GM12865 (cell line): ENCODE results near the gene PTPN22.

Experiments
- DNase-seq: peaks from one replicate; pipeline ENCODE4 v3.0.0; 2010; ENCODE audit warnings: low read depth
- H3K4me3 ChIP-seq: 2 replicates; pipeline ENCODE4 v1.5.1; 2011; ENCODE audit warnings: mild to moderate bottlenecking, low read depth, low read length, control low read depth
- CTCF ChIP-seq: IDR thresholded peaks from 2 replicates; pipeline ENCODE4 v1.5.1; 2011; ENCODE audit warnings: low read length, control low read depth, low read depth, inconsistent platforms; ENCODE audit not compliant: insufficient read depth; ENCODE audit errors: missing control alignments

The PTPN22 gene

DNA sequence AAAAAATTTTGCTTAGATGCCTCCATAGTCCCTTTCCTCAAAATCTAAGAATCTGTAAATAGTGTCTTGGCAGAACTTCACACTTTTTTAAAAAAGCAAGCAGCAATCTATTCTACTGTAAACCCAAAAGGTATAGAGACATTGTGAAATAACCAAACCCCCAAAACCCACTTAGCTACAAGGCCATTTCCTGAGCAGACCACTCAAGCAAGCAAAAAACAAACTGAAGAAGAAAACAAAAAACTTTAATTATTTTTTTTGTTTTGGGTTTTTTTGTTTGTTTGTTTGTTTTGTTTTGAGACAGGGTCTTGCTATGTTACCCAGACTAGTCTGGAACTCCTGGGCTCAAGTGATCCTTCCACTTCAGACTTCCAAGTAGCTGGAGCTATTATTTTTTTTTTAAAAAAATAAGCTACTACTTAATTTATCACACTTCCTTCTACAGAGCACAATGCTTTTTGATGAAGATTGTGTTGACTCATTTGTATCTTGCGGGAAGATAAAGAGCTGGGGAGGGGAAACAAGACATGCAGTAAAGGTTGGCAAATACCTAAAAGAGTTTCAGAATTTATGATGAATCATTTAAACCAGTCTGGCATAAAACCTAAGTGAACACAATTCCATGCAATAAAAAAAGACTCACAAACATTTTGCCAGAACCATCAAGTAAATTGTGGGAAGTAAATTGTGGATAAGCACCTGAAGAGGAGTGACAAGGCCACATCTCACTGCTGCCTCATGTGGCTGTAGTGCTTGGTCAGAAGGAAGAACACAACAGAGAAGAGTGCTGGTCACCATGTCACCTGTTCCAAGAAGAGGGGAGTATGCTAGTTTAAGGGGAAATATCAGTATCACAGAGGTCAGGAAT, 2.7 kb upstream of the PTPN22 start:
- peak overlapping the region; percentile 22; the same call in 1 of the 2 replicates for H3K4me3 ChIP-seq
- DNase-seq = peak; percentile 76
- TF ChIP-seq CTCF = peak; percentile 60

- no peak for TF ChIP-seq CTCF
- H3K4me3 ChIP-seq = peak overlapping the region; percentile 94
- DNase-seq = peak; percentile 44
Observed at GRCh38 chr1:113872219-113872935, 865 bp upstream of the PTPN22 start.

- no peak for TF ChIP-seq CTCF
- peak; percentile 34 for DNase-seq
- peak overlapping the region; percentile 94 for H3K4me3 ChIP-seq
Observed at GRCh38 chr1:113870778-113871177, 734 bp downstream of the PTPN22 start.

GRCh38 chr1:113868387-113869083, 3.0 kb downstream of the PTPN22 start:
- H3K4me3 ChIP-seq = peak overlapping the region; percentile 7; the same call in 1 of the 2 replicates
- TF ChIP-seq CTCF = no peak
- DNase-seq = no peak

DNA sequence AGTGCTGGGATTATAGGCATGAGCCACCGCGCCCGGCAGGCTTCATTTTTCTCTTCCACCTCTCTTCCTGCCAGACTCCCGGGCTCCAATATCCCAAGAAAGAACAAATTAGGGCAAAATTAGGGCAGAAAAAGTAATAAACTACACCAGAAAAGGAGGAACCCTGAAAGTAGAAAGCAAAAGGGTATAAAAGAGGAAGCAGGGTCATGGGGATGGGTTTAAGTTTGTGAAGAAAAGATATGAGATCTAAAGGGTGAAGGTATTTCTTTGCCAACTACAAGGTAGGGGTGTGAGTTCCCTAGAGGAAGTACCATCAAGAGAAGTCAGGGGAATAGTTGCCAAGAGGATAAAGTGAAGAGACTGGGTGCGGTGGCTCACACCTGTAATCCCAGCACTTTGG, 9.9 kb downstream of the PTPN22 start:
- H3K4me3 ChIP-seq = no peak overlapping the region
- TF ChIP-seq CTCF = no peak
- DNase-seq = no peak

- H3K4me3 ChIP-seq = no peak overlapping the region
- TF ChIP-seq CTCF = no peak
- no peak for DNase-seq
Observed at GRCh38 chr1:113860891-113861290, 10.6 kb downstream of the PTPN22 start.
